A549 treated with AZD2906 at 1 μM for 4 hours (cell line): ENCODE results near the gene KATNIP. TPM values are rescaled to one million over a fixed set of nuclear protein-coding genes. Genes with fewer than 3 reads are reported as not detected.

ENCODE experiments used
- total RNA-seq: library from RNA; stranded (reverse); fragments of 200-300 nt; extraction: Qiagen RNA extraction; gene quantifications from 5 replicates; pipeline ENCODE4 v1.2.3, GENCODE V29; 2022

The KATNIP gene
- 10.3 to 13.2 TPM (median 11.2 TPM) in 5 replicates for total RNA-seq

GRCh38 chr16:27549746-27550581, at the start of gene KATNIP, which contains the start of gene GTF3C1:
TSS of gene KATNIP (plus strand) at chr16:27550144. CDS start at chr16:27550171, 27 bp downstream.
TSS of gene GTF3C1 (minus strand) at chr16:27549913. CDS start at chr16:27549890, 23 bp downstream.

Other genes with a start within 250 kb of the KATNIP start
- 27.1 to 30.6 TPM (median 29.5 TPM) in 5 replicates for gene IL4R, start 236.2 kb upstream of the KATNIP start, total RNA-seq
- gene IL21R, start 148.0 kb upstream of the KATNIP start, total RNA-seq: 0.03 to 0.11 TPM (median 0.06 TPM) in 4 of 5 replicates, not detected in the other
- gene GTF3C1, start 231 bp upstream of the KATNIP start, total RNA-seq: 58.9 to 73.3 TPM (median 64.9 TPM) in 5 replicates